Suprapubic skin (tissue), 4 donors: Measurements from ENCODE around the gene IZUMO1R. TPM values are rescaled to one million over a fixed set of nuclear protein-coding genes. Genes with fewer than 3 reads are reported as not detected.

Experiments used
- total RNA-seq, 4 donors: library from RNA; depleted of rRNA; stranded (reverse); fragments of >200 nt; gene quantifications; one replicate each; pipeline ENCODE4 v1.1.0, GENCODE V29; 2016

IZUMO1R gene
- total RNA-seq, 4 donors from 2014 or later: not detected

Other genes starting within 250 kb of the IZUMO1R start
- 10 to 100 TPM in 3 of 4 donors, 1 to 10 TPM in 1; 8.9 to 42.7 (median 28.2) TPM for gene PANX1, start 175.7 kb upstream of the IZUMO1R start, total RNA-seq
- gene GPR83, start 96.8 kb downstream of the IZUMO1R start, total RNA-seq: under 1 TPM in 3 of 4 donors, not detected in 1; 0.23 to 0.30 (median 0.24) TPM
- gene MRE11, start 189.3 kb downstream of the IZUMO1R start, total RNA-seq: 10 to 100 TPM; 12.2 to 45.2 (median 18.4) TPM
- gene ANKRD49, start 189.4 kb downstream of the IZUMO1R start, total RNA-seq: 10 to 100 TPM in 3 of 4 donors, 1 to 10 TPM in 1; 5.0 to 23.4 (median 18.2) TPM
- not detected for gene C11orf97, start 207.9 kb downstream of the IZUMO1R start, total RNA-seq
- gene FUT4, start 239.3 kb downstream of the IZUMO1R start, total RNA-seq: 1 to 10 TPM; 1.6 to 3.5 (median 2.8) TPM